GM12872 (cell line): ENCODE measurements around the gene SLC35F3.

Experiments used
- CTCF ChIP-seq: IDR thresholded peaks from 3 replicates; pipeline ENCODE4 v1.5.1; 2011; ENCODE audit warnings: low read depth, mild to moderate bottlenecking, low read length, moderate library complexity; ENCODE audit not compliant: insufficient read depth

Gene SLC35F3

DNA sequence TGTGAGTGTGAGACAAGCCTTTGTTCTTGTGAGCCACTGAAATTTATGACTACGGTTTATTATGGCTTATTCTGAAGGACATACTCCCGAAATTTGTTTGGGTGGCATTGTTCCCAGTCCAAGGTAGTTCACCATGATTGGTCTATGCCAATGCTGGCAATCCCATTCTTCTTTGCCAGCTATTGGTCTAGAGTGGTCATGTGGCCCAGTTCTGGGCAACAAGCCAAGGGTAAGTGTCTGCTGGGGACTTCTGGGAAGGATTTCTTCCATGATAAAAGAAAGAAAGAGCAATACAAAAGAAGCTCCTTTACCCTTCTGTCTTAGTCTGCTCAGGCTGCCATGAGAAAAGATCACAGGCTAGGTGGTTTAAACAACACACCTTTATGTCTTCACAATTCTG is 201.6 kb downstream of the SLC35F3 start:
- no peak for TF ChIP-seq CTCF

GRCh38 chr1:234107416-234108021 is 203.0 kb downstream of the SLC35F3 start:
- TF ChIP-seq CTCF: no peak

DNA sequence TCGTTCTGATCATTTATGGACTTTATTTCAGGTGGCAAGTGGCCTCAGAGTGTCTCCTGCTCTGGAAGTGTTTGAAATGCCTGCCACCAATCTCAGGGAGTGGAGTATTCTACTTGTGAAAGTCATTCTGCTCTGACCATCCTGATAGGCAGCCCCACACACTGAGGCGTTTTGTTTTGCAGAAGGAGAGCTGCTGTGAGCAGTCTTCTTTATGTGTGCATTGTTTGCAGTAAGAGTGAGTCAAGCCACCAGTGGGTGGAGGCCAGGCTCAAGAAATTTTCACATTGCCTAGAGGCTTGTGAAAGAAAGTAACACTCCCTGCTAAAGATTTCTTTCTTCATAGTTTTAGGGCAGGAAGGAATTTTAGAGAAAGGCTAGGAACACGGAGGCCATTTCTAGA is 204.4 kb downstream of the SLC35F3 start:
- TF ChIP-seq CTCF: no peak

GRCh38 chr1:234109840-234110239 is 205.4 kb downstream of the SLC35F3 start:
- no peak for TF ChIP-seq CTCF

GRCh38 chr1:234111458-234112142 is 207.1 kb downstream of the SLC35F3 start:
- TF ChIP-seq CTCF: no peak

GRCh38 chr1:234114648-234115307 is 210.3 kb downstream of the SLC35F3 start:
- peak; percentile 64 for TF ChIP-seq CTCF

GRCh38 chr1:234118911-234119310 is 214.4 kb downstream of the SLC35F3 start:
- no peak for TF ChIP-seq CTCF
